HG03108 (cell line): Measurements from ENCODE around the gene PPP2R2B.

Experiments
- ATAC-seq: cut with Tn5 transposase; IDR thresholded peaks from one replicate; pipeline ENCODE4 v1.9.1; 2021; ENCODE audit warnings: moderate library complexity; ENCODE audit not compliant: unreplicated experiment

Gene PPP2R2B

DNA sequence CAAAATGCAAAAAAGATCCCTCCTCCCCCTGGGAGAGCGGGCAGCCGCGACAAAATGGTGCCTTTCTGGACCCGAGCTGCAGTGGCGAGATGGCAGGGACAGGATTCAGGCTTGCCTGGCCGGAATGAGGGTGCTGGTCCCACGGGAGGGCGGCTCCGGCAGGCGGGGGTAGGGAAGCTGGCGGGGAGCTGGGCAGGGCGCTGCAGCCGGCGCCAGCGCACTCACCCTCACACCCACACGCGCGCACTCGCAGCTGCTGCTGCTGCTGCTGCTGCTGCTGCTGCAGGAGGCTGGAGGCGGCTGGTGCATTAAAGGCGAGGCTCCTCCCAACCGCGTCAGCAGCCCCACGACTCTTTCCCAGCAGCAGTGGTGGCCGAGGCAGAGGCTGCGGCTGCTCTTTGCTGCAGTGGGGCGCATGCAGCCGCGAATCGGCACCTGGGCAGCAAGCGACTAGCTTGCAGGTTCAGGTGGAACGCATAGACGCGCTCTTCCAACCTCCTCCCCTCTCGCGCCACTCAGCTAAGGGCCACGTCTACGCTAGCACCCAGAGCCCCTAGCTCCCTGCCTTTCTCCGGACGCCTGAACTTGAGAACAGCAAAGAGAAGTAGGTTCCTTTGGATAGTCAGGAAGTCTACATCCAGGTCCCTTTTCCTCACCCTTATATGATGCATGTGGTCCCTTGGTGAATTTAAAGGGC is at the start of gene PPP2R2B:
TSS of gene PPP2R2B (minus strand) at position 282 of the 697 bp plus-strand sequence.
- ATAC-seq = no peak

DNA sequence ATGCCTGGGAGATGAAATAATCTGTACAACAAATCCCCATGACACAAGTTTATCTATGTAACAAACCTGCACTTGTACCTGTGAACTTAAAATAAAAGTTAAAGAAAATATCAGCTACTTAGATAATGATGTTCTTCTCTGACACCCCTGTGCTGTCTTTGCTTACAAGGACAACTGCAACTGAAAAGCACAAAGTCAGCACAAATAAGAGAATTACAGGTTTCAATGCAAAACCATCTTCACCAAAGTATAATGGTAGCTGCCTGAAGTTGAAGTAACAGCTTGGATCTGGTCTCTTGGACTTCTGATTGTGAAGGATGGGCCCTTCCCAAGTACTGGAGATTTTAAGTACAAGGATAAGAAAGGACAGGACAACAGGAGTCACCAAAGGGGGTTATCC is 45.6 kb upstream of the PPP2R2B start:
- ATAC-seq = no peak

DNA sequence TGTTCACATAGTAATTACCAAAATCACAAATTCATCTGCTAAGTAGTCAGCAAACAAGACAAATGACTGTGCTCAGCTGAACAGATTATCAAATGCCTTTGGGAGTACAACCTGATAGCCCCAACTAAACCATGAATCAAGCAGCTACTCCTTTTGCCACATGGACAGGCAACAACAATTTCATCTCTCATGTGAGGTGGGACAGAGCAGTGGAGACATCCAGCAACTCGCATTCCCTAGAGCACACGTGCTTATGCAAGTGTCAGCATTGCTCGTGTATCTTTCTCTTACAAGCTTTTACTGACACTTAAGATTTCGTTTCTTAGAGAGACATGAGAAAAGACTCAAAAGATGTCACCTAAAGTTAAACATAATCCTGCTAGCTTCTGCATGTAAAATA is 42.7 kb upstream of the PPP2R2B start:
- ATAC-seq = no peak

DNA sequence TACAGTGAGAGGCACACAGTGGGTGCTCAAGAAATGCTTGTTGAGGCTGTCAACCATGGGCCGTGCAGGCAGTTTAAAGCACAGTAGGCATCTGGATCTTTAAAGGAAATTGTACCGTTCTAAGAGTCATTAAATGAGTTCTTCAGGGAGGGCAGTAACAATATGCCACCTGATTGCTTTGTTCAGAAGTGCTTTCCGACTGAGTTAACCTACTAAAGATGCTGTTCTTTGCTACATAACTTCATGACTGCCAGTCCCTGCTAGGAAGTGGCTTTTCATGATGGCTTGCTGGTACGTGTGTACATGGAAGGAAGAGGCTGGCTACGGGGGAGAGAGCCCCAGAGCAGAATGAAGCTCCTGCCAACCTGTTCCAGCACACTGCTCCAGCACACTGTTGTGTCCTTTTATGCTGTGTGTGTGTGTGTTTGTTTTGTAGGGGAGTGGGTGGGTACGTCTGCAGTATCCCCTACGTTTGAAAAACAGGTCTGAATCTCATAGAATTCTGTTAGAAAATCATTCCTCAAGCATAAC is 41.9 kb upstream of the PPP2R2B start:
- no peak for ATAC-seq

DNA sequence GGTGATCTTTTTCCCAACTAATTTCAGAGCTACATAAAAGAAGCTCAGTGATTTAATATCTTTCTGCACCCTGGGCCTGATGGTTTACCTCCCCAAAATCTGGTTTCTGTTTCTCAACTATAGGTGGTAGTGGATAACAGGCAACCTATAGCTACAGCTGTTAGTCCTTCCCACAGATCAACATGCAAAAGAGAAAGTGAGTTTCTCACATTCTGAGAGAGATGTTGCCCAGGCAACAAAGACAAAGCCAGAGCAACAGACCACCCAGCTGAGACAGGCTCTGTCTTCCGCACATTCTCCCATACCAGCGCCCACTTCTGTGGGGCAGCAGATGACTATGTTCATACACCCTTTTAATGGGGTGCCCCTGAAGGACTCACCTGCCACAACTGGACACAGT is 40.7 kb upstream of the PPP2R2B start:
- ATAC-seq = no peak

DNA sequence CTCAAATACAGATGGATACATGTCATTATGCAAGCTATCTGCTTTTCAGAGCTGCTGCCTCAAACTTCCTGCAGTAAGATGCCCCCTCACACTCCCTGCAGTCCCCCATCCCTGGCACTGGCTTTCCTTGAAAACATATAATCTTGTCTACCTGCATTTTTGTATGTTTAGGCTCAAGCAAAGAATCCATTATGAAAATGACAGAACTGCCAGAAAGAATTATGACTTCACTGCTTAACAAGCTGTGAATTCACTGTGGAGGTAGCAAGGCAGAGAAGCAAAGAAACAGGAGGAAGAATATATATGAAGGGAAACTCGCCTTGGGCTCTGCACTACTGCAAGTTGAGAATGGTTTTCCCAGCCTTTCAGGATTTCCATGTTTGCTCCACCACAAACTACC is 39.4 kb upstream of the PPP2R2B start:
- no peak for ATAC-seq

DNA sequence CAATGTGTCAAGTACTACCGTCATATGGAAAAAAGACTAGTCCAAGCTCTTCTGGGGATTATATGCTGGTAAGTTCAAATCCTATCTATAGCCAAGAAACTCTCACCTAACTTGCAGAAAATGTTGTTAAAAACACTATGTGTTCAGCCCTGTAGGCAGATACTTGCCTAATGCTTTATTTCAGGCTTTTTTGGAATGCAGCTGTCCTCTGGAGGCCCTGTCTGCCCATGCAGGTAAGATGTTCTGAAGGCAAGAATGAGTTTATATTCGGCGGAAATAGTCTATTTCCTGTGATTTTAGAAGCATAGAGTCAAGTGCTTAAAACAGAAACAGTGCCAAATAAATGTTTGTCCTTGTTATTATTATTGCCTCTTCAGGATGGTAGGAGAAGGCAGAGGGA is 34.3 kb upstream of the PPP2R2B start:
- ATAC-seq = no peak

DNA sequence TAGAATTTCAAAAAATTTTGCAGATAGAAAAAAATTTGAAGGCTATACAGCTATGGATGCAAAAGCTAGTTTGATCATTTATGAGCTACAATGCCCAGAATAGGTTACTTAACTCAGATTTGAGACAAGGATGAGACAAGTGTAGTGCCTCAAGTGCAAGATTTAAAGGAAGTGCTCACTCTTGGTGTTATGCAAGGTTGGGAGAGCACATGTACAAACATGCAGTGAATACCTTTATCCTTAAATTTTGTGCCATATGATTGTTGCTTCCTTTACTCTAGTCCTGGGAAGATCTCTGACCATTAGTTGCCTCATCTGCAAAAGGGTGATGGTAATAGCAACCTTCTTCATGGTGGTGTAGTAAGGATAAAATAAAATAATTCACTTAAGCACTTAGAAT is 31.7 kb upstream of the PPP2R2B start:
- no peak for ATAC-seq

DNA sequence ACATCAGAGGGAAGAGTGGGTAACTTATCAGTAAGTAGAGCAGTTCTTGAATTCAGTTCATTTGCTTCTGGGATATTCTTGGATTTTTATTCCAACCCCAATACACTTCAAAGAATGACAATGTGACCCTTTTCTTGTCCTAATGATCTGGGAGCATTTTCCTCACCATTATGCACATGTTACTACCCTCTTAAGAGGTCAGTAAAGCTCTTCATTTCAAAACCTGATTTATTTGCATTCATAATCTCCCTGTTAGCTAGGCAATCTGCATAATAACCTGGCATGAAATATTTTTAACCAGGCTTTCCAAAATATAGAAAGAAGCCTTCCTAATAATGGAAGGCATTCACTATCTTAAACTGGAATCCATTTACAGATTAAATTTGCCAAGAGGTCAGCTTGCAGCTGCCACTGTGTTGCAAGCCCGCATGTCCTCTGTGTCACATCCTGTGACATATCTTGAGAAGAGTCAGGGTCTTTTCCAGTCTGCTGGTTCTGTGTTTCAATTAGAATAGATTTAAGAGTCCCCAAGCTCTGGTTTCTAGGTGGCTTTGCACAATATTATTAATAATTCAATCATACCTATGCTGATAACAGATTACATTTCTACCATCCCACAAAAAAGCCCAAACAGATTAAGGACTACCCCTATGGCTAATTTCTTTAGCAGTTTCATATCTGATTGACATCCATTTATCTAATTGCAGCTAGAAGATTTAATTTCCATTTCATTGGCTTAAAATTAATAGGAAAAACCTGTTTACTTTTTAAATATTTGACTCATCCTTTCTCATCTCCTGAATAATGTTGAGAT is 30.9 kb upstream of the PPP2R2B start:
- no peak for ATAC-seq

DNA sequence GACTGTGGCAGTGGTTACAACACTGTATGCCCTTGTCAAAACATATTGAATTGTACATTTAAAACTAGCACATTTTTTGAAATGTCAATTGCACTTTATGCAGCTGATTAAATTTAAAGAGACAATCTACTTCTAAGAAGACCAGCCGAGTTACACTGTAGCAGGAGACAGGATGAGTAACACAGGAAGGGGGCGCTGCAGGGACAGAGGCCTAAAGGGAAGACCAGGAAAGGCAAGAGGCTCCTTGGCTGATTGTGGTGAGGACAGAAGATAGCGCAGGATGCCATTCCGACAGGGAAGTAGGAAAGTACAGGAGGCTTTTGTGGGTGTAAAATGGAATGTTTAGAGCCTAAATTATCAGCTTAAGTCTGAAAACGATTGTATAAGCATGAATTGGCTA is 28.2 kb upstream of the PPP2R2B start:
- no peak for ATAC-seq

DNA sequence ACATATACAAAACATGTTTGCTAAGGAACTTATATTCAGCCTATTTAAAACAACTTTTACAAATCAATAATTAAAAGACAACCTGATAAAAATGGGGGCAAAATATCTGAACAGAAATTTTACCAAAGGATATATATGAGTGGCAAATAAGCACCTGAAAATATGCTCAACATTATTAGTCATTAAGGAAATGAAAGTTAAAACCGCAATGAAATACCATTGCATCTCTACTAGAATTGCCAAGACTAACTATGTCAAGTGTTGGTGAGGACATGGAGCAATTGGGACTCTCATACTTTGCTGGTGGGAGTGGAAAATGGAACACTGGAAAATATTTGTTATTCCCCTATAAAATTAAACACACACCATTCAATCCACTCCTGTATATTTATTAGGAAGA is 26.3 kb upstream of the PPP2R2B start:
- no peak for ATAC-seq

DNA sequence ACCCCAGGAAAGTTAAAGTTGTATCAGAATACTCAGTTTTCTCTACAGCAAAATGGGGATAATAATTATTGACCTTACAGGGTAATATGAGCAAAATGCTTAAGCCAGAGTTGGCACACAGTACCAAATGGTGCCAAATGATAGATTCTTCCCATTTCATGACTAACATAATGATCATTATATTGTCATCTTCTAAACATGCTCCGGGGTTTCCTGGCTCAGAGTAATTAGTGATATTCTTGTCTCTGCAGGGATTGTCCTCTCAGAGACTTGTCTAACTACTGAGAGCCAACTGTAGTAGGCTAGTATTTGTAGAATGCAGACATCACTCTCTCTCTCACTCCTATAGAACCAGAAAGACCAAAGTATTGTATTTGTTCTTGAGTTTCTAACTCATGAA is 25.2 kb upstream of the PPP2R2B start:
- no peak for ATAC-seq

DNA sequence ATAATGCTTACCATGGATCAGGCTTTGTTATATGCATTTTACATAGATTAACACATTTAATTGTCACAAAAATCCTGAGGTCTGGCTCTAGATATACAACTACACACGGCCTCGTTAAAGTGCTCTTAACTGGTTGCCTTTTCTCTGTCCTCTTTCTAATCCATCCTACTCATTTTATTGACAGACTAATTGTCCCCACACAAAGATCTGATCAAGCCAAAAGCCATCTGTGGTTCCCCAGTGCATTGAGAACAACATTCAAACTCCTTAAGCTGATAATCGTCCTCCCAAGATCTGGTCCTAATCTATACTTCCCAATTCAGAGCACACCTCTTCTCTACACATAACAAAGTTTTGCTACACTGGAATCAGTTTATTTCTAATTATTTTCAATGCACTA is 23.9 kb upstream of the PPP2R2B start:
- ATAC-seq = no peak

DNA sequence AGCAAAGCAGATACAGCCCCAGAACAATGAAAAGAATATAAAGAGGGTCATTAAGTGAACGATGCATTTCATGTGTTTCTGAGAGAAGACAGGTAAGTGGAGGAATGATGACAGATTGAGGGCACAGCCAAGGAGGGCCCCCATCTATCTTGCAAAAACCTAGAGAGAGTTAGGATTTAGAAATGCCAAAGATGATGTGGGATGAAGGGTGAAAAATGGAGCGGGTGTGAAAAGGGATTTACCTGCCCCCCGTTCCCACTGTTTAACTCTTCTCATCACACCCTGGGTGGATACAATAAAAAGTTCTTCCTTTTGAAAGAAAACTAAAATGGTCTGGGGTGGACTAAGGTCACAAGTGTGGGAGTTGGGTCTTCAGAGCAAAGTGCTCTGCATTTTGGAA is 18.5 kb upstream of the PPP2R2B start:
- no peak for ATAC-seq

DNA sequence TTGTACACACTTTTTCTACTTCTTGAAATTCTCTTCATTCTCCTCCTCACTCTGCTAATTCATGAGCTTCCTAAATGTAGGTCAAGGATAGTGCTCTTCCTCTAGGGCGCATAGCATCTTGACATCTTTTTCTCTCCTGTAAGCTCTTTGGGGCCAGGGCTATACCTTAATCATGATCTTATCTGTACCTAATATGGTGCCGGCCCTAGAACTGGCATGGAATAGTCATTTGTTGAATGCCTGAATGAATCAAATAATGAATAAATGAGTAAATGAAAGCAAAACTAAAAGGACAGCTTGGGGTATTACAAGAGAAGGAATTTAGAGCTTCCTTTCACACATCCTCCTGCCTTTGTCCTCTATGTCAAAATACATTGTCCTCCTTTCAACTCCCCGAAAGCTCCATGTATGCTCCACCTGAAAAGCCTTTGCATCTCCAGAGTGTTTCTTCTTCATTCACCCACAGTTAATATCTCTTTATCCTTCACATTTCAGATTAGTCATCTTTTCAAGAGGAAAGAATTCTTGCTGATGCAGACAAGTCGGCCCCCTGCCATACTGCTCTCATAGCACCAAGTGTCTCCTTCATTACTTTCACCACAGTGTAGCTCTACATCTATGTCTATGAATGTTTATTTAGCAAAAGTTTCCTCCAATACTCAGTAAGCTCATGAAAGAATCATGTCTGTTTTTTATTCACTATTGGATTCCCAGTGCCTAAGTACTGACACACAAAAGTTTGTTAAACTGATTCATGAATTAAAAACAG is 16.4 kb upstream of the PPP2R2B start:
- ATAC-seq = no peak

DNA sequence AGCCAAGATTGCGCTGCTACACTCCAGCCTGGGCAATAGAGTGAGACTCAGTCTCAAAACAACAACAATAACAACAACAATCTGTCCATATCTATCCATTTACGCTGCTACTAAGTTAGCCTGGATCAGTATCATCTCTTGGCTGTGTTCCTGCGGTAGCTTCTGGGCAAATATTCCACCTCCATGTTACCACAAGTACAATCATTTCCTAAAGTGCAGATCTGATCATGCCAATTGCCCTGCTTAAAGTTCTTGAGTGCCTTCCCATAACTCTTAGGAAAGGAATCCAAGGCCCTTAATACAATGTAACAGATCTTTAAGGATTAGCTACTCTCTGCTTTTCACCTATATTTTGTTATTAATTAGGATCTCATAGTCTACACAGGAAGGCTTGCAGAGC is 15.4 kb upstream of the PPP2R2B start:
- no peak for ATAC-seq

DNA sequence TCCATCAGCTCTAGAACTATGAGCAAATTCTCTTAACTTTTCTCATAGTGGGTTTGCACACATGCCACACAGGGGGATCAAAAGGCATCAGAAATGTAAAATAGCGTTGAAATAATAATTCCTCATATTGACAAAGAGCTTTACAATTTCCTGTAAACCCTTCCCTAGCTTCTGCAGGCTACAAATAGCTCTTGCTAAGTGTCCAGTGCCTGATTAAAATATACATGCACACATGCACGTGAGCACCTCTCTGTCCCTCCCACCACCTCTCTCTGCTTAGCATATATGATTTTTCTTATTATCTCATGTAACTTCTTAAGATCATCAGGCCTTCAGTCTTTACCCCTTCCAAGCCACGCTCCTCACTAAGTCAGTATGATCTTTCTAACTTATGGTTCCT is 13.7 kb upstream of the PPP2R2B start:
- no peak for ATAC-seq

DNA sequence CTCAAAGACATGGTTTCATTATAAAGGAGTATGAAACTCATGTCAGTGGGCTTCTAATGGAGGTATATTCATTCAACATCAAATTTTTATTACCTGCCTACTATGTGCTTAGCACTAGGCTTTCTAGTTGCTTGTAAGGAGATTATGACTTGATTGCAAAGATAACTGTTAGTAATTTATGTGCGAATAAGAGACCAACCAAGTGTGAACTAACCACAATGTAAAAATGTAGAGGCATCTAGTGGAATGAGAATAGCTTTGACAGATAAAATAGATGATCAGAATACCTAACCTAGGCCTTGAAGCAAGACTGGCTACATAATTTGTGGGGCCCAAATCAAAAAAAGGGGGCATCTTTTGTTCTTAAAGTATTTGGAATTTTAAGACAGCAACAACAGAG is 13.0 kb upstream of the PPP2R2B start:
- no peak for ATAC-seq

DNA sequence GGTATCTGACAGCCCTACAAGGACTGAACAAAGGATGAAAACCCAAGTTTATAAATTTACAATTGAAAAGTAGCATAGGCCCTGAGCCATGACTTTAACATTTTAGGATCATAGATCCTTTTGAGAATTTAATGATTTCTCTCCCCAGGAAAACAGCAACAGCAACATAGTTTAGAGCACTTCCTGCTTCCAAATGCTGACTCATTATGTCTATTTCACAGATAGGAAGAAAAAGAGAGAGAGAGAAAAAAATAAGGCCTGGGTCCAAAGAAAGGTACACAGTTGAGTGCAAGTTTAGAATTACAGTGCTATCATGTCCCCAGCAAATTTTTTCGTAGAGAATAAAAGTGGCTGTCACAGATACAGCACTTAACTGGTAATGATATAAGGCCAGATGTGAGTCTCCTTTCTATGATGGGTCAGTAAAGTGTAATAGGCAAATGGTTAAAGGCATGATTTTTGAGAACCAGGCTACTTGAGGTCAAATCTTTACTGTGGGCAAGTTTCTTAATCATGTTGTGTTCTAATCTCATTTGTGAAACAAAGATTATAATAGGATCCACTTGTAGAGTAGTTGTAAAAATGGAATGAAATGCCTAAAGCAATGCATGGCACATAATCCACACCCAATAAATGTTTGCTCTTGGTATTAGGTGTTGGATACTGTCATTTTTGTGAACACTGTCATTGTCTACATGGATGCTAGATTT is 12.3 kb upstream of the PPP2R2B start:
- no peak for ATAC-seq

DNA sequence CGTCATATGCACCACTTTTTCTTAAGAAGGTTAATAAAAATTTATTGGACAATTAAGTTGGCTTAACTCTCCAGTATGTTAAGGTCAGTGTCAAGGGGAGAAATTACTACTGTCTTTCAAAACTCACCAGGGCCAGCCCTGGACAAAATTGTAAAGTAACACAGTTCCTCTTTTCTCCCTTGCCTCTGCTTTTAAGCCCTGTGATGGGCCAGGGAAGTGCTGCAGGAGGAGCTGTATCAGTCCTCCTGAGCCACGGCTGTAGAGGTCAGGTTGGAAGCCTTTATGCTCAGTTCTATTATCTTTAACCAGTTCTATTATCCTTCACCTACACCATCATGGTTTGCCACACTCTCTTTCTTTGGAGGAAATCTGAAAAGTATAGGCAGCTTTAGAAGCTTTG is 11.5 kb upstream of the PPP2R2B start:
- ATAC-seq = no peak

DNA sequence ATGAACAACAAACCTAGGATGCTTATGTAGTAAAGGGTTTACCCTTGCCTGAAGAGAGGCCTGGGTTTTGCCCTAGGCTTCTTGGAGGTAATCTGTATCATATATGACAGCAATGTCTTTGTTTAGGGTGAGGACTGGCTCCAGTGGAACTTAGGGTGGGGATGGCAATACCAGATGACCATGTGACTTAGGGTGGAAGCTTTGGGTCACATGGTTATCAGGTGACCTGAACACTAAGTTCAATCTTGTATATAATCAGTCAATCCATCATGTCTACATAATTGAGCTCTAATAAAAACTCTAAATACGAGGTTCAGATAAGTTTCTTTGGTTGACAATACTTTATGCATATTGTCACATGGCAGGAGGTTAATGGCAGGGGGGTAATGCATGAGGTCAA is 10.6 kb upstream of the PPP2R2B start:
- no peak for ATAC-seq
